Measurements from ENCODE around the gene GOLGA6C. TPM values are rescaled to one million over a fixed set of nuclear protein-coding genes. Genes with fewer than 3 reads are reported as not detected.
"Not testable (repeated sequence)": the region's sequence is repeated elsewhere in the genome, so short reads cannot be mapped to it uniquely, and the experiment has no call there.

Gene GOLGA6C
- total RNA-seq, 4 donors from 2014 or later, result not detected

DNA sequence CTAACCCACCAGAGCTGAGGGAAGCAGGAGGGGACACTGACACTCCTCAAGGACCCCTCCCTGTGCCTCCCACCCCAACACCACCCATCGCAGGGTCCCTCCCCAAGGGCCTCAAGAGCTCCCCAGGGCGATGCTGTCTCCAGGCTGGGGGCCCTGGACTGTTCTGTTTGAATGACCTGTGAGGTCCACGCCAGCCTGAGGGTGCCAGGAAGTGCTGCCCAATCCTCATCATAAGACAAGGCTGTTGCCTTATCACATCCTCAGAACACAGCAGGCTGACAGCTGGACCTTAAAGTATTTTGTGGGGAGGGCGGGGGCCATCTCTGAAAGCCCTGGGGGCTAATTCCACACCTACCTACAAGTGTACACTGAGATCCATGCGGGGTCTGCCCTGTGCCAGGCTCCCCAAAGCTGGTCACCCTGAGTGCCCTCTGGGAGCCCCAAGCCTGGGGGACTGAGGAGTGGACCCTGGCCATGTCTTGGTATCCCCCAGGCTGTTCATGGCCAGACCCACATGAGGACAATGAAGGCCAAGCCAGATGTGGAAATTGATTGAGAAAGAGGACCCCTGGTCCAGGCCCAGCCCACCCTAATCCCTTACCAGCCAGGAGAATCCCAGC, 23.8 kb upstream of the GOLGA6C start:
- TF ChIP-seq, protein P1, sequence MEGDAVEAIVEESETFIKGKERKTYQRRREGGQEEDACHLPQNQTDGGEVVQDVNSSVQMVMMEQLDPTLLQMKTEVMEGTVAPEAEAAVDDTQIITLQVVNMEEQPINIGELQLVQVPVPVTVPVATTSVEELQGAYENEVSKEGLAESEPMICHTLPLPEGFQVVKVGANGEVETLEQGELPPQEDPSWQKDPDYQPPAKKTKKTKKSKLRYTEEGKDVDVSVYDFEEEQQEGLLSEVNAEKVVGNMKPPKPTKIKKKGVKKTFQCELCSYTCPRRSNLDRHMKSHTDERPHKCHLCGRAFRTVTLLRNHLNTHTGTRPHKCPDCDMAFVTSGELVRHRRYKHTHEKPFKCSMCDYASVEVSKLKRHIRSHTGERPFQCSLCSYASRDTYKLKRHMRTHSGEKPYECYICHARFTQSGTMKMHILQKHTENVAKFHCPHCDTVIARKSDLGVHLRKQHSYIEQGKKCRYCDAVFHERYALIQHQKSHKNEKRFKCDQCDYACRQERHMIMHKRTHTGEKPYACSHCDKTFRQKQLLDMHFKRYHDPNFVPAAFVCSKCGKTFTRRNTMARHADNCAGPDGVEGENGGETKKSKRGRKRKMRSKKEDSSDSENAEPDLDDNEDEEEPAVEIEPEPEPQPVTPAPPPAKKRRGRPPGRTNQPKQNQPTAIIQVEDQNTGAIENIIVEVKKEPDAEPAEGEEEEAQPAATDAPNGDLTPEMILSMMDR (IDR thresholded peaks at IDR 0.05), result no peak
- ATAC-seq (ENCODE audit: low FRiP score) (no peak), DNase-seq (ENCODE audit: low spot score) (no peak)

DNA sequence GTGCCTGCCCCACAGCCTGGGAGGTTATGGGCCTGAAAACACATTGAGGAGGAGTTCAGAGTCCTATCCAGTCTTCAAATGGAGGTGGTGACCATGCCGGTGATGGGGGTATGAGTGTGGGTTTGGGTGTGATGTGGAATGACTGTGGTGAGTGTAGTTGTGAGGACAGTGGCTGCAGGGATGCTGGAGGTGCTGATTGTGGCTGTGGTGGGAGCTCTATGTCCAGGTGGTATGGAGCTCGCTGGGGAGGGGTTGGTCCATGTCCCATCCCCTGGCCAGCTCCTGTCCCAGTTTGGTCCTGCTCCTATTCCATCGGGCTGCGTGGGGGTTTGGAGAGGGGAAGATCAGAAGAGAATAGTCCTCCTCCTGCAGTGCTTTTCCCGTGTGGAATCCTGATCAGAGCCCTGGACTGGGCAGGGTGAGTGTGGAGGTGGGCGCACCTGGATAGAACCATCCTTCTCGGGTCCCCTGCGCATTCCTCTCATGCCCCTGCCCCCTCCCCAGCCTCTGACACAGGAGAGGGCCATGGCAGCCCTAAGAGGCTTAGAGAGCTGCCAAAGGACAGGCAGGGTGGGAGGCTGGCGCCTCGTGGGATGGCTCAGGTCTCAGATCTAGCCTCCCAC, 23.0 kb upstream of the GOLGA6C start:
- ATAC-seq (ENCODE audit: low FRiP score) (no peak), DNase-seq (ENCODE audit: low spot score) (no peak)
- TF ChIP-seq, protein P1 (IDR thresholded peaks at IDR 0.05), result no peak

DNA sequence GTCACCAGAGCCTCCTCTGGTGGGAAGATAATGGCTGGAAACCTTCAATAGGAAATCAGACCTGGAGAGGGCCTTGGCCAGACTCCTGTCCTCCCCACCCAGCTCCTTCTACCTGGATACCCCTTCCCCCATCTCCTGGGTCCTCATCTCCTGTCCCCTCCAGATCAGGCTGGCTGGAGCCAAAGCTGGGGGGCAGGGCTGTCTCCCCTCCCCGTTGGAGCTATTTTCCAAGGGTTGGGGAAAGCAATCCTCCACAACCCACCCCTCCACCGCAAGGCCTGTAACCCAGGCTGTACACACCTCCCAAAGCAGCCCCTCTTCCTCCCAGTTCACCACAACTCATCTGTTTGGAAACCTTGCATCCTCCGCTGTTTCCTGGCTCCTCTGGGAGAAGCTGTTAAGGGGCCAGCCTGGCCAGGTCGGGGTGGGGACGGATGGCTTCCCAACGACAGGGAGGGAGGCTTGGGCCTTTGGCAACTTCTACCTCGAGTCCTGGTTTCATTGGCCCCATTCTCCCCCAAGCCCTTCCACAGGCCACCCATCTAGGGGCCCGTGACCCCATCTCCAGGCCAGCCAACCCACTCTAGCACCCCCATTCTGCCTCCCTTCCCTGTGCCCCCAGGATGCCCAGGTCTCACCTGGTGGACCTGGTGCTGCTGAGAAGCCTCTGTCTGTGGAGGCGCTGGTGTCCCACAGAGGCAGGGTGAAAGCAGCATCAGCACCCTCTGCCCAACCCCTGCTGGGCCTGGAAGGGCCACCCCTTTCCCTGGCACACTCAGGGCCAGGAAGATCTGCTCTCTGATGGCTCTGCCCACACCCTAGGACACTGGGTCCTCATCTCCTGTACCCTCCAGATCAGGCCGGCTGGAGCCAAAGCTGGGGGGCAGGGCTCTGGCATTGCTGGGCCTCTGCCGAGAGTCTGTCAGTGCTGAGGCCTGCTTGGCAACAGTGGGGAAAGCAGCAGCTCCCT, 22.1 kb upstream of the GOLGA6C start:
- DNase-seq (ENCODE audit: low spot score) (no peak), ATAC-seq (ENCODE audit: low FRiP score) (no peak)

DNA sequence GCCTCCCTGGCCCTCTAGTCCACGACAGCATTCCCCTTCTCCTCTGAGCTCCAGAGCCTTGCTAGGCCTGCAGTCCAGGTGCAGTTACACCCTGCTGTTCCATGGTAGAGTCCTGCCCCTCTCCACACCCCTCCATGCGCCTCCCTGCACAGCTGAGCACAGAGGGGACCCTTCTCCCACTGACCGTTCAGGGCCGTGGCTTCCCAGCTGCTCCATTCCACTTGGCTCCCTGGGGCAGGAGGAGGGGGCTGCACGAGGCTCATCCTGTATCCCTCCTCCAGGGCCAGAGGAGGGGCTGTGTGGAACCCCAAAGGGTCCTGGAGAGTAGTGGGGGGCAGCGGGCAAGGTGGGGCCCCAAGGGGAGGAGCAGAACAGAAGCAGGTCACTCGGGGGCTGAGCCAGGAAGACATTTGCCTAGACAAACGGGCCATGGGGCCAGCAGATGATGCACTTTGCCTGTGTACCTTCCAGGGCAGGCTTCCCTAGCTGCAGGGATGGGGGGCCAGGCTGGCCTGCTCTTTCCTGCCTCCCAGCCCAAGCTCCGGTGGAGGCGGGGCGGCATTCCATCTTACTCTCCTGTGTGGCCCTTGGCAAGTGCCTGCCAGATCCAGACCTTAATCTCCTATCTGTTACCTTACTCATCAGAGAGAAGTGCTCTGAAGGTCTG, 20.7 kb upstream of the GOLGA6C start:
- DNase-seq (ENCODE audit: low spot score) (no peak), ATAC-seq (ENCODE audit: low FRiP score) (no peak)
- TF ChIP-seq, protein P1 (IDR thresholded peaks at IDR 0.05), result no peak

More for the DNA sequence above, 22.1 kb upstream of the GOLGA6C start:
- TF ChIP-seq, protein P1 (IDR thresholded peaks at IDR 0.05), result no peak

DNA sequence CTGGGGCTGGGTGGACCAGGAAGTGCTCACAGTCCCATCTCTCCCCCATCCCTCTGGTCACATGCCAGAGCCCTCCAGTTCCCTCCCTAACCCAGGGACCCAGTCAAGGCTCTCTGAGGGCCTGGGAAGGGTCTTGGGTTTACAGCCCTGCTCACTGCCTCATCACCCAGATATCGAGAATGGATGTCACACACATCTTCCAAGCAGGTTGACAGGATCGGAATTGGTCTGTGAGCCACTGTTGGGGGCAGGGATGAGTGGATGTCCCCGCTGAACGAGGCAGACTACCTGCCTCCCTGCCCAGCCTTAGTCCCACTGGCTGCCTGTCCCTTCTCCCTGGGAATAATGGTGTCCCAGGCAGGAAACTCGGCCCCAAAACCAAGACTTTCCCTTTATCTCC, 20.0 kb upstream of the GOLGA6C start:
- DNase-seq (ENCODE audit: low spot score) (no peak), ATAC-seq (ENCODE audit: low FRiP score) (no peak)
- TF ChIP-seq, protein P1 (IDR thresholded peaks at IDR 0.05), result no peak

DNA sequence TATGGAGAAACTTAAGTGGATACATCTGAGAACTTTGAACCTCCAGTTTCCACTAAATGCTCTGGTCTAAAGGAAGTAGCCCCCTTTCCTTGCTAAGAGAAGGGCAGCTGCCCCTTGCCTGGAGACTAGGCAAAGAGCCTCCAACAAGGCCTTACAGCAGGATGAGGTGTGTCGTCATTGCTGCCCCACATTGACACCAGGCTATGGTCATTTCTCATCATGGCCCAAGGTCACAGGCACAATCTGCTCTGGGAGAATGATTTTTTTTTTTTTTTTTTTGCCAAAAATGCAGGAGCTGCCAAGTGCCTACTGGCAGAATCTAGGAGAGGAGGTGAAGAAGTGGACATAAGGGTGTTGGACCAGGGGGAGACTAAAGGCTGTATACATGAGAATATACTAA, 12.4 kb upstream of the GOLGA6C start:
- not testable (repeated sequence) for ATAC-seq (ENCODE audit: low FRiP score); DNase-seq (ENCODE audit: low spot score)

DNA sequence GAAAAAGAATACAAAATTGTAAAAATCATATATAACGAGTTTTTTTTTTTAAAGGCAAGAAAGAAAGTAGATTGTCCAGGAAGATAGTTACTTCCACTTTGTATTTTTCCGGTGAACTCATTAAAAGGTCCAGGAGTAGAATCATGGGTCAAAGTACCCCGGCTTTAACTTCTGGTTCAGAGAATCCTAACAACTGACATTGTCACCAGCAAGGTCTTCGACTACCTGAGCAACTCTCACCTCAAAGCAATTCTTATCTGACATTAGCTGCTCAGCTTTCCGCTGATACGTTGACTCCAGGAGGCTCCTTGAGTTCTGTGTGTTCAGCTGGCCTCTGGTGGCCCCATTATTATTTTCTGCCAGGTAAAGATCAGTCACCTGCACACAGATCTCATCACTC, 9.1 kb upstream of the GOLGA6C start:
- ATAC-seq (ENCODE audit: low FRiP score), result not testable (repeated sequence)

More for the DNA sequence above, 9.1 kb upstream of the GOLGA6C start:
- DNase-seq (ENCODE audit: low spot score), result not testable (repeated sequence)
